Measurements from ENCODE around the gene GRIK4. TPM values are rescaled to one million over a fixed set of nuclear protein-coding genes. Genes with fewer than 3 reads are reported as not detected.

Gene GRIK4
- total RNA-seq, 2 experiments from 2014 or later: not detected

DNA sequence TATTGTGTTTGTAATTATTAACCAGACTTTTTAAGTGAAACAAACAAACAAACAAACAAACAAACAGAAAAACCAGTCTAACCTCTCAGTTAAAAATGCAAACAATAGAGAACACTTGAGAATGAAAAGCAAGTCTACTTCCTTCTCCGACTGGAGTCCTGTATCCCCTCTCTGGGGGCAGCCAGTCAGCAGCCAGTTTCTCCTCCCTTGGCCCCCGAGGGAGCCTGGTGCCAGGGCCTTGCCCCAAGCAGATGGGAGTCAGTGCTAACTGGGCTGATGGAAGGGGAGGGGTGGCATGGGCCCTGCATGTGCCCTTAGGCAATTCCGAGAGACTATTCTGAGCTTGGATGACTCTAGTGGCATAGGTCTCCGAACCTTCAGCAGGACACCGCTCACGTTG, 137.2 kb downstream of the GRIK4 start:
- ATAC-seq (ENCODE audit: poor library complexity) (no peak), DNase-seq (no peak)
- Histone ChIP-seq H3K4me1 (ENCODE audit: insufficient read depth, low read length) (no peaks in the 10 kb centered on the region), H3K9me3 (ENCODE audit: control insufficient read depth in 1 of 2, insufficient read depth in 1 of 2, low read length in 2 of 2) (peaks cover 0 to 4% of the 10 kb centered on the region in 2 experiments), H3K36me3 (ENCODE audit: insufficient read depth, low read length) (no peaks in the 10 kb centered on the region), H3K27me3 (ENCODE audit: control insufficient read depth in 1 of 2, insufficient read depth in 2 of 2, low read length in 2 of 2) (peaks cover 0 to 4% of the 10 kb centered on the region in 2 experiments), H3K4me3 (ENCODE audit: low read length) (no peak overlapping the region), H3K27ac (ENCODE audit: low read depth in 1 of 2, low read length in 2 of 2) (no peak overlapping the region)
- H3K4me3 Mint-ChIP-seq: no peak overlapping the region
- H3K4me1 Mint-ChIP-seq (ENCODE audit: low read depth): no peaks in the 10 kb centered on the region
- H3K27me3 Mint-ChIP-seq: peaks cover 36% of the 10 kb centered on the region
- no peaks in the 10 kb centered on the region for H3K36me3 Mint-ChIP-seq (ENCODE audit: low read depth)
- no peak overlapping the region for H3K27ac Mint-ChIP-seq
- intact Hi-C loops (cut with DNase I, micrococcal nuclease): no loop called here
- H3K9me3 Mint-ChIP-seq: no peaks in the 10 kb centered on the region
- ChIA-PET POLR2A (no interaction called here), CTCF (no interaction called here)
- TF ChIP-seq, protein P1, sequence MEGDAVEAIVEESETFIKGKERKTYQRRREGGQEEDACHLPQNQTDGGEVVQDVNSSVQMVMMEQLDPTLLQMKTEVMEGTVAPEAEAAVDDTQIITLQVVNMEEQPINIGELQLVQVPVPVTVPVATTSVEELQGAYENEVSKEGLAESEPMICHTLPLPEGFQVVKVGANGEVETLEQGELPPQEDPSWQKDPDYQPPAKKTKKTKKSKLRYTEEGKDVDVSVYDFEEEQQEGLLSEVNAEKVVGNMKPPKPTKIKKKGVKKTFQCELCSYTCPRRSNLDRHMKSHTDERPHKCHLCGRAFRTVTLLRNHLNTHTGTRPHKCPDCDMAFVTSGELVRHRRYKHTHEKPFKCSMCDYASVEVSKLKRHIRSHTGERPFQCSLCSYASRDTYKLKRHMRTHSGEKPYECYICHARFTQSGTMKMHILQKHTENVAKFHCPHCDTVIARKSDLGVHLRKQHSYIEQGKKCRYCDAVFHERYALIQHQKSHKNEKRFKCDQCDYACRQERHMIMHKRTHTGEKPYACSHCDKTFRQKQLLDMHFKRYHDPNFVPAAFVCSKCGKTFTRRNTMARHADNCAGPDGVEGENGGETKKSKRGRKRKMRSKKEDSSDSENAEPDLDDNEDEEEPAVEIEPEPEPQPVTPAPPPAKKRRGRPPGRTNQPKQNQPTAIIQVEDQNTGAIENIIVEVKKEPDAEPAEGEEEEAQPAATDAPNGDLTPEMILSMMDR (IDR thresholded peaks at IDR 0.05): no peak

DNA sequence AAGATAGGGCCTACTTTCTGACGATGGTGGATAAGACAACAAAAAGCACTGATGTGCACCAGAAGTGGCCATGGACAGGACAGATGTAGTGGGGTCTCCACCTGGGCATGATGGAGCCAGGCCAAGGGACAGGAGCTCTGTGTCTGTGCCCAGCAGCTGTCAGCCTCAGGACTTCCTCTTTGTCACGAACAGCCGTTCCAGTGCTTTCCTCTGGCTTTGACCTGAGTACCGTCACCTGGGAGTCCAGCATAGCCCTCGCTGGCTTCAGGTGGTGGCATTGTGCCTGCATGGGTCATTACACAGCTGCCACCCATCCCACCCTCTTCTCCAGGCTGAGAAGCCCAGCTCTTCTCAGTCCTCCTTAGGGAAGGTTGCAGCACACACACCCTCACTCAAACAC, 137.8 kb downstream of the GRIK4 start:
- intact Hi-C loops (cut with DNase I, micrococcal nuclease): no loop called here
- H3K9me3 ChIP-seq (ENCODE audit: control insufficient read depth in 1 of 2, insufficient read depth in 1 of 2, low read length in 2 of 2): peaks cover 0 to 4% of the 10 kb centered on the region in 2 experiments
- Mint-ChIP-seq H3K27me3 (peaks cover 36% of the 10 kb centered on the region), H3K4me3 (no peak overlapping the region), H3K27ac (no peak overlapping the region), H3K4me1 (ENCODE audit: low read depth) (no peaks in the 10 kb centered on the region), H3K36me3 (ENCODE audit: low read depth) (no peaks in the 10 kb centered on the region), H3K9me3 (no peaks in the 10 kb centered on the region)
- H3K4me3 ChIP-seq (ENCODE audit: low read length): no peak overlapping the region
- H3K27ac ChIP-seq (ENCODE audit: low read depth in 1 of 2, low read length in 2 of 2): no peak overlapping the region
- DNase-seq (no peak), ATAC-seq (ENCODE audit: poor library complexity) (no peak)
- TF ChIP-seq, protein P1 (IDR thresholded peaks at IDR 0.05): no peak
- H3K36me3 ChIP-seq (ENCODE audit: insufficient read depth, low read length): no peaks in the 10 kb centered on the region
- H3K4me1 ChIP-seq (ENCODE audit: insufficient read depth, low read length): no peaks in the 10 kb centered on the region
- CTCF ChIA-PET: no interaction called here
- peaks cover 0 to 4% of the 10 kb centered on the region in 2 experiments for H3K27me3 ChIP-seq (ENCODE audit: control insufficient read depth in 1 of 2, insufficient read depth in 2 of 2, low read length in 2 of 2)
- POLR2A ChIA-PET: no interaction called here

- peaks cover 0 to 4% of the 10 kb centered on the region in 2 experiments for H3K9me3 ChIP-seq (ENCODE audit: control insufficient read depth in 1 of 2, insufficient read depth in 1 of 2, low read length in 2 of 2)
- ATAC-seq (ENCODE audit: poor library complexity) (no peak), DNase-seq (no peak)
- H3K4me3 ChIP-seq (ENCODE audit: low read length): no peak overlapping the region
- POLR2A ChIA-PET: no interaction called here
- H3K27me3 ChIP-seq (ENCODE audit: control insufficient read depth in 1 of 2, insufficient read depth in 2 of 2, low read length in 2 of 2): no peaks in the 10 kb centered on the region
- no peak overlapping the region for H3K4me3 Mint-ChIP-seq
- CTCF ChIA-PET: no interaction called here
- H3K4me1 ChIP-seq (ENCODE audit: insufficient read depth, low read length): no peaks in the 10 kb centered on the region
- H3K27ac Mint-ChIP-seq: no peak overlapping the region
- intact Hi-C loops (cut with DNase I, micrococcal nuclease): no loop called here
- H3K9me3 Mint-ChIP-seq: no peaks in the 10 kb centered on the region
- H3K4me1 Mint-ChIP-seq (ENCODE audit: low read depth): no peaks in the 10 kb centered on the region
- H3K27me3 Mint-ChIP-seq: peaks cover 26% of the 10 kb centered on the region
- H3K27ac ChIP-seq (ENCODE audit: low read depth in 1 of 2, low read length in 2 of 2): no peak overlapping the region
- TF ChIP-seq, protein P1 (IDR thresholded peaks at IDR 0.05): no peak
- no peaks in the 10 kb centered on the region for H3K36me3 ChIP-seq (ENCODE audit: insufficient read depth, low read length)
- H3K36me3 Mint-ChIP-seq (ENCODE audit: low read depth): no peaks in the 10 kb centered on the region
These were observed 139.8 kb downstream of the GRIK4 start for GRCh38 chr11:120651396-120651795.

Data from CD4-positive, alpha-beta T cell (primary cell).